Stimulated activated CD8-positive, alpha-beta memory T cell treated with anti-CD3 and anti-CD28 coated beads, Interleukin-7, amount 100 ng/mL, for 24 hours (primary cell): ENCODE data around the gene DDIAS.
"Not testable (repeated sequence)": the region's sequence is repeated elsewhere in the genome, so short reads cannot be mapped to it uniquely, and the experiment has no call there.

Experiments
- DNase-seq: peaks from one replicate; pipeline ENCODE4 v3.0.0-alpha.2; 2020; ENCODE audit warnings: low read depth

The DDIAS gene

DNA sequence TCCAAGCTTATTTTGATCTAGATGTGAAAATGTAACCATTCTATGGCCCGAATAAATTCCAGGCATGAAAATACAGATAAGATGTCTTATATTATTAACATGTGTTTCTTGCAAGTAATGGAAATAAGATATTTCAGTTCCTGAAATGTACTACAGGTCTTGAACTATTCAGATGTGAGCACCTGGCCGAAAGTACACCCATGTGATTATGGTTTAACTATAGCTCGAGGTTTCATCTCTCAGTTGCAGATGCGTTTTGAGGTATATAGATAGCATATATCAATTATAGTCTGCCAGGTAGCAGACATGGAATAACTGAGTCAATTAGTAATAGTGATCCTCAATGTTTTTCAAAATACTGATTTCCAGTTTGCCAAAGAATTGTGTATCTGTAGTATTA, 68.3 kb downstream of the DDIAS start:
- DNase-seq: no peak

- DNase-seq: not testable (repeated sequence)
Measured at GRCh38 chr11:82970507-82971083, 69.1 kb downstream of the DDIAS start.

DNA sequence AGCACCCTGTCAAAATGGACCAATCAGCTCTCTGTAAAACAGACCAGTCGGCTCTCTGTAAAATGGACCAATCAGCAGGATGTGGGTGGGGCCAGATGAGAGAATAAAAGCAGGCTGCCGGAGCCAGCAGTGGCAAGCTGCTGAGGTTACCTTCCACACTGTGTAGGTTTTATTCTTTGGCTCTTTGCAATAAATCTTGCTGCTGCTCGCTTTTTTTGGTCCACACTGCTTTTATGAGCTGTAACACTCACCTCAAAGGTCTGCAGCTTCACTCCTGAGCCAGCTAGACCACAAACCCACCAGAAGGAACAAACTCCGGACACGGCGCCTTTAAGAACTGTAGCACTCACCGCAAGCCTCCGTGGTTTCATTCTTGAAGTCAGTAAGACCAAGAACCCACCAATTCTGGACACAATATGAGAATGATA, 70.0 kb downstream of the DDIAS start:
- DNase-seq: not testable (repeated sequence)

DNA sequence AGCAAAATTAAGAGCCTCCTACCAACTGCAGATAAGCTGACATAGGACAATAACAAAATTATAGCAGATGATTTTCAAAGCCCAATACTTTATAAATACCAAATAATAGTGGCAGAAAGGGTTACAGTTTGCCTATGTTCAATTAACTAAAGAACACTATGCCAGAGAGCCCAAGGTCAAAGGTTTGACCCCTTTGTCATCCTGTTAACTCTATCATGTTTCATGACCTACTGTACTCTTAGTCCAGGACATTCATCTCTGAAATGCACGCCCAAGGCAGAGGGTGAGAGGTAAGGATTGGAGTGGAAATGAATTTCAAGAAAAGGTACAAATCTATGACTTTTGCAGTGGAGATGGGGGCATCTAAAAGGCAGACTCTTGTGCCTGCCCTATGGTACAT, 70.6 kb downstream of the DDIAS start:
- DNase-seq: no peak

- no peak for DNase-seq
Measured at GRCh38 chr11:82974135-82974534, 72.6 kb downstream of the DDIAS start.

- no peak for DNase-seq
Measured at GRCh38 chr11:82974851-82975250, 73.3 kb downstream of the DDIAS start.

DNA sequence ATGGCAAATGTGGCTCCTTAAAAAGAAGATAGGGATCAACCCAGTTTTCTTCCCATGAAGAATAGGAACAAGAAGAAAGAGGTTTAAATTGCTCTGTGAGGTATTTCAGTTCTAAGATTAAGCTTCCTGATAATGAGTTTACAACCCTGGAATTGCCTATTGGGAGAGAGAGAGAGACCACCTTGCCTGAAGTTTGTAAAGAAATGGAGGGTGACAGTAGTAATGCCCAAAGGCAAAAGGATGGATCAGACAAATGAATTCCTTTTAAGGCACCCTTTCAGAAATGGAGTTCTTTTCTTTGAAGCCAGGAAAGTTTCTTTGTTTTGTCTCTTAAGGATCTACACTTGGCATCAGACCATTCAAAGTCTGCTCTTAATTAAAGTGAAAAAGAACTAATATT, 74.3 kb downstream of the DDIAS start:
- no peak for DNase-seq

GRCh38 chr11:82976786-82977185, 75.2 kb downstream of the DDIAS start:
- DNase-seq: no peak

DNA sequence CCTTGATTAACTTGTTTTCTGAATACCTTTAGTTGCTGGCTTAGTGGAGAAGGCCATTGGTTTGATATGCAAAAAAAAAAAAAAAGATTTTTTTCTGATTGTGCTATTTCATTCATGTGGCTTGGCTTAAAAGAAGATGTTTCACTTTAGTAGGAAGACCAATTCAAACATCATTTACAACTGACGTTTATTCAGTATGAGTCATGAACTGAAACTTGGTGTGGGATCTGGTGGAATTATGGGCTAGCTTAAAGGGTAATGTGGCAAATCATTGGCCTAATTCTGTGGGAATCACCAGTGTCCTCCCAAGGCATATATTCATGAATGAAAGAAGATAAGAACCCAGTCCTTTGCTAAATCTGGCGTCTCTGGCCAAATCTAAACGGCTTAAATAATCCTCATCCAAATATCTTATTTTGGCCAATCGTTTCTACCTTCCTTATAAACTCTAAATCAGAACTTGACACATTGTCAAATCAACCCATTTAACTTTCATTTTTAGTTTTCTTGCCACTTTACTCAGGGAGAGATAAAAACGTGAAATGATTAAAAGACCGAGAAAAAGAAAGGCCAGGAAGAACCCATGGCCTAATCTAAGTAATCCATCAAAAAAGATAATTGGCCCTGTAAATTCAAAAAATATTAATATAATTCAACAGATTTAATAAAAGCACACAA, 77.0 kb downstream of the DDIAS start:
- DNase-seq: no peak

DNA sequence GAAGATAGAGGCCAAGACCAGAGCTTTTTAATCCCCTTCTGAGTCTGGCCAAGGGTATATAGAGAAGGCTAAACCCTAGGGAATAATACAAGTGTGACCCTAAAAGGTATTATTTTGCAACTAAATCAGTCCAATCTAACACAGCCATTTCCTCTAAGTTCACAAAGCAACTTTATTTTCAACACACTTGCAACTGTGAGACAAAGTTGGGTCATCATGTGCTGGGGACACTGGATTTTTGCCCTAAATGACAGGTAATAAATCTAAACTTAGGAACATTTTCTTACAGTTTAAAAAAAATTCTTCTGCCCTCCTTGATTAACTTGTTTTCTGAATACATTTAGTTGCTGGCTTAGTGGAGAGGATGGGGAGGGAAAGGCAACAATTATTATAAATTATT, 78.3 kb downstream of the DDIAS start:
- no peak for DNase-seq

- no peak for DNase-seq
Measured at GRCh38 chr11:82980292-82980691, 78.8 kb downstream of the DDIAS start.

- DNase-seq: no peak
Measured at GRCh38 chr11:82980947-82981346, 79.4 kb downstream of the DDIAS start.

GRCh38 chr11:82981852-82982251, 80.3 kb downstream of the DDIAS start:
- DNase-seq: no peak
